ENCODE measurements around the gene NR1D2. TPM values are rescaled to one million over a fixed set of nuclear protein-coding genes. Genes with fewer than 3 reads are reported as not detected.

The NR1D2 gene
- total RNA-seq, 1 experiment from 2014 or later, result 23.9 TPM

- BruUV-seq (replicated peaks), result no TSS peak
- H3K27me3 ChIP-seq (replicated peaks; ENCODE audit: control insufficient read depth, insufficient read depth, low read length), result no peaks in the 10 kb centered on the region
- intact Hi-C loops (cut with micrococcal nuclease; ENCODE audit: unreplicated experiment), result loop anchor here (10.0 kb wide), 1 partner anchor 514 kb away; no protein-coding TSS in a partner anchor
- Mint-ChIP-seq H3K27ac (ENCODE audit: unreplicated experiment) (no peak overlapping the region), H3K9me3 (ENCODE audit: unreplicated experiment) (peaks cover 9% of the 10 kb centered on the region), H3K4me1 (ENCODE audit: low read depth, unreplicated experiment) (peaks cover 13% of the 10 kb centered on the region), H3K4me3 (ENCODE audit: unreplicated experiment) (no peak overlapping the region), H3K27me3 (ENCODE audit: insufficient read depth, unreplicated experiment) (no peaks in the 10 kb centered on the region), H3K36me3 (ENCODE audit: insufficient read depth, unreplicated experiment) (peaks cover 9% of the 10 kb centered on the region)
- CTCF ChIA-PET, result no interaction called here
- H3K9me3 ChIP-seq, result no peaks in the 10 kb centered on the region
- no peaks in the 10 kb centered on the region for H3K36me3 ChIP-seq (ENCODE audit: control insufficient read depth, insufficient read depth, low read length)
- POLR2A ChIA-PET, result no interaction called here
- no peak for DNase-seq
- H3K4me1 ChIP-seq, result peaks cover 4% of the 10 kb centered on the region; the same call in 1 of the 2 replicates
- H3K4me3 ChIP-seq (ENCODE audit: low read depth, low read length), result no peak overlapping the region
- TF ChIP-seq CTCF (IDR thresholded peaks at IDR 0.05; ENCODE audit: insufficient read depth in 1 of 2, low read depth in 1 of 2, low read length in 1 of 2, severe bottlenecking in 1 of 2, unreplicated experiment in 1 of 2), result no peak
These were observed 4.3 kb upstream of the NR1D2 start for GRCh38 chr3:23940775-23941174.

GRCh38 chr3:23941440-23941839, 3.6 kb upstream of the NR1D2 start:
- no peak overlapping the region for H3K4me3 ChIP-seq (ENCODE audit: low read depth, low read length)
- no peaks in the 10 kb centered on the region for H3K9me3 ChIP-seq
- H3K36me3 ChIP-seq (ENCODE audit: control insufficient read depth, insufficient read depth, low read length), result no peaks in the 10 kb centered on the region
- peaks cover 13% of the 10 kb centered on the region for H3K4me1 Mint-ChIP-seq (ENCODE audit: low read depth, unreplicated experiment)
- ChIA-PET POLR2A (no interaction called here), CTCF (no interaction called here)
- H3K27me3 ChIP-seq (replicated peaks; ENCODE audit: control insufficient read depth, insufficient read depth, low read length), result no peaks in the 10 kb centered on the region
- TF ChIP-seq CTCF (IDR thresholded peaks at IDR 0.05; ENCODE audit: insufficient read depth in 1 of 2, low read depth in 1 of 2, low read length in 1 of 2, severe bottlenecking in 1 of 2, unreplicated experiment in 1 of 2), result no peak
- H3K4me3 Mint-ChIP-seq (ENCODE audit: unreplicated experiment), result no peak overlapping the region
- DNase-seq, result no peak
- H3K36me3 Mint-ChIP-seq (ENCODE audit: insufficient read depth, unreplicated experiment), result peaks cover 15% of the 10 kb centered on the region
- intact Hi-C loops (cut with micrococcal nuclease; ENCODE audit: unreplicated experiment), result loop anchor here (10.0 kb wide), 1 partner anchor 513 kb away; no protein-coding TSS in a partner anchor
- no peak overlapping the region for H3K27ac Mint-ChIP-seq (ENCODE audit: unreplicated experiment)
- H3K4me1 ChIP-seq, result peaks cover 4% of the 10 kb centered on the region; the same call in 1 of the 2 replicates
- BruUV-seq (replicated peaks), result no TSS peak
- H3K9me3 Mint-ChIP-seq (ENCODE audit: unreplicated experiment), result peaks cover 9% of the 10 kb centered on the region
- no peaks in the 10 kb centered on the region for H3K27me3 Mint-ChIP-seq (ENCODE audit: insufficient read depth, unreplicated experiment)

- H3K36me3 Mint-ChIP-seq (ENCODE audit: insufficient read depth, unreplicated experiment), result peaks cover 20% of the 10 kb centered on the region
- BruUV-seq (replicated peaks), result no TSS peak
- no peaks in the 10 kb centered on the region for H3K27me3 Mint-ChIP-seq (ENCODE audit: insufficient read depth, unreplicated experiment)
- H3K4me1 ChIP-seq, result peaks cover 13% of the 10 kb centered on the region
- H3K4me3 ChIP-seq (ENCODE audit: low read depth, low read length), result no peak overlapping the region
- peaks cover 9% of the 10 kb centered on the region for H3K9me3 Mint-ChIP-seq (ENCODE audit: unreplicated experiment)
- no peak for DNase-seq
- POLR2A ChIA-PET, result no interaction called here
- no peak overlapping the region for H3K27ac Mint-ChIP-seq (ENCODE audit: unreplicated experiment)
- no peaks in the 10 kb centered on the region for H3K36me3 ChIP-seq (ENCODE audit: control insufficient read depth, insufficient read depth, low read length)
- H3K27me3 ChIP-seq (replicated peaks; ENCODE audit: control insufficient read depth, insufficient read depth, low read length), result no peaks in the 10 kb centered on the region
- peaks cover 20% of the 10 kb centered on the region for H3K4me1 Mint-ChIP-seq (ENCODE audit: low read depth, unreplicated experiment)
- CTCF ChIA-PET, result no interaction called here
- H3K4me3 Mint-ChIP-seq (ENCODE audit: unreplicated experiment), result no peak overlapping the region
- no peaks in the 10 kb centered on the region for H3K9me3 ChIP-seq
- intact Hi-C loops (cut with micrococcal nuclease; ENCODE audit: unreplicated experiment), result loop anchor here (10.0 kb wide), 1 partner anchor 512 kb away; no protein-coding TSS in a partner anchor
- no peak for TF ChIP-seq CTCF (IDR thresholded peaks at IDR 0.05; ENCODE audit: insufficient read depth in 1 of 2, low read depth in 1 of 2, low read length in 1 of 2, severe bottlenecking in 1 of 2, unreplicated experiment in 1 of 2)
These were observed 2.5 kb upstream of the NR1D2 start for GRCh38 chr3:23942546-23942945.
